ENCODE results near the gene CPNE7. TPM values are rescaled to one million over a fixed set of nuclear protein-coding genes. Genes with fewer than 3 reads are reported as not detected.

Gene CPNE7
- total and polyA plus RNA-seq, 9 of the 15 experiments (the other 6 are each of a cell fraction or from before 2014, with no cell fraction given), result 0.30 to 73.4 (median 32.7) TPM

DNA sequence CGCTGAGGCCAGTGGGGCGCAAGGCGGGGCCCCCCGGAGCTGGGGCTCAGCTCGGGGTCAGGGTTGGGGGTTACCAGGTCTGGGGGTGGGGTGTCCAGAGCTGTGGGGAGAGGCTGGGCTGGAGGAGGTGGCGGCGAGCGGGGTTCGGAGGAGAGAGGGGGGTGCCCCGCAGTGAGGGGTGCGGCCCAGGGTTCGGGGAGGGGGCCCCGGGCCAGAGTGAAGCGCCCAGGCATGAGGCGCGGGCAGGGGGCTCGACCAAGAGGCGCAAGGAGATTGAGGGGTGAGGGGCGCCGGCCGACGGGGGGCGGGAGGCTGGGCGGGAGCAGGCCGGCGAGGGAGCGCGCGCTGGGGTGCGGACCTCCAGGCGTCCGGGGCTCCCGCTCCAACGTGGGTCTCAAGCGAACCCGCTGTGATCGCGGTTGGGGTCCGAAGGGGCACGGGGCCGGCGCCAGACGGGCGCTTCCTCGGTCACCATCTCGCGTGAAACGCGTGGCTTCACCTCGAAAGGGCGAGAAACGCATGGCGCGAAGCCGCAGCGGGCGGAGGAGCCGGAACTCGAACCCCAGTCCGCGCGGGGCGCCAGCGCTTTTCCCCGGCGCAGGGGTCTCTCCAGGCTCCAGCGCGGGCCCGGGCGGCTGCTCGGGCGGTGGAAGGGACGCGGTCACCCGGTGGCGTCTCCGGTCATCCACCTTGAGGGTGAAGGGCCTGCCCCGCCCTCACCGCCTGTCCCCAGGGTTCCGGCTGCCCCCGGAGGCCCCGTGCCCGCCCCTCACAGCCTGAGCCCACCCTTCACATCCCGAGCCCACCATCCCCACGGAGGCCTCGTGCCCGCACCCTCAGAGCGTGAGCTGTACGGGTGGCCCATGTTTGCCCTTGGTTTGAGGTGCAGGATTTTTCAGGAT, 846 bp downstream of the CPNE7 start (continued):
- TF ChIP-seq, protein P1, sequence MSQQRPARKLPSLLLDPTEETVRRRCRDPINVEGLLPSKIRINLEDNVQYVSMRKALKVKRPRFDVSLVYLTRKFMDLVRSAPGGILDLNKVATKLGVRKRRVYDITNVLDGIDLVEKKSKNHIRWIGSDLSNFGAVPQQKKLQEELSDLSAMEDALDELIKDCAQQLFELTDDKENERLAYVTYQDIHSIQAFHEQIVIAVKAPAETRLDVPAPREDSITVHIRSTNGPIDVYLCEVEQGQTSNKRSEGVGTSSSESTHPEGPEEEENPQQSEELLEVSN (IDR thresholded peaks at IDR 0.05; ENCODE audit: borderline replicate concordance in 1 of 2, extremely low read depth in 1 of 2, insufficient read depth in 1 of 2, insufficient read length in 1 of 2, low read depth in 1 of 2, low read length in 1 of 2, poor library complexity in 1 of 2, severe bottlenecking in 1 of 2), result peak; percentile 66 to 74
- no peak for TF ChIP-seq MBD2 (IDR thresholded peaks at IDR 0.05; ENCODE audit: borderline replicate concordance, low read depth)
- TF ChIP-seq, protein P2, sequence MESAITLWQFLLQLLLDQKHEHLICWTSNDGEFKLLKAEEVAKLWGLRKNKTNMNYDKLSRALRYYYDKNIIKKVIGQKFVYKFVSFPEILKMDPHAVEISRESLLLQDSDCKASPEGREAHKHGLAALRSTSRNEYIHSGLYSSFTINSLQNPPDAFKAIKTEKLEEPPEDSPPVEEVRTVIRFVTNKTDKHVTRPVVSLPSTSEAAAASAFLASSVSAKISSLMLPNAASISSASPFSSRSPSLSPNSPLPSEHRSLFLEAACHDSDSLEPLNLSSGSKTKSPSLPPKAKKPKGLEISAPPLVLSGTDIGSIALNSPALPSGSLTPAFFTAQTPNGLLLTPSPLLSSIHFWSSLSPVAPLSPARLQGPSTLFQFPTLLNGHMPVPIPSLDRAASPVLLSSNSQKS (CRISPR knock-in tag; IDR thresholded peaks at IDR 0.05), result no peak
- no peak for TF ChIP-seq LCOR (CRISPR knock-in tag; IDR thresholded peaks at IDR 0.05)
- TF ChIP-seq, protein P3, sequence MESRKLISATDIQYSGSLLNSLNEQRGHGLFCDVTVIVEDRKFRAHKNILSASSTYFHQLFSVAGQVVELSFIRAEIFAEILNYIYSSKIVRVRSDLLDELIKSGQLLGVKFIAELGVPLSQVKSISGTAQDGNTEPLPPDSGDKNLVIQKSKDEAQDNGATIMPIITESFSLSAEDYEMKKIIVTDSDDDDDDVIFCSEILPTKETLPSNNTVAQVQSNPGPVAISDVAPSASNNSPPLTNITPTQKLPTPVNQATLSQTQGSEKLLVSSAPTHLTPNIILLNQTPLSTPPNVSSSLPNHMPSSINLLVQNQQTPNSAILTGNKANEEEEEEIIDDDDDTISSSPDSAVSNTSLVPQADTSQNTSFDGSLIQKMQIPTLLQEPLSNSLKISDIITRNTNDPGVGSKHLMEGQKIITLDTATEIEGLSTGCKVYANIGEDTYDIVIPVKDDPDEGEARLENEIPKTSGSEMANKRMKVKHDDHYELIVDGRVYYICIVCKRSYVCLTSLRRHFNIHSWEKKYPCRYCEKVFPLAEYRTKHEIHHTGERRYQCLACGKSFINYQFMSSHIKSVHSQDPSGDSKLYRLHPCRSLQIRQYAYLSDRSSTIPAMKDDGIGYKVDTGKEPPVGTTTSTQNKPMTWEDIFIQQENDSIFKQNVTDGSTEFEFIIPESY (CRISPR knock-in tag; IDR thresholded peaks at IDR 0.05), result peak; percentile 95
- no peak for TF ChIP-seq TAF9B (IDR thresholded peaks at IDR 0.05; ENCODE audit: partially characterized antibody)
- TF ChIP-seq, protein P4, sequence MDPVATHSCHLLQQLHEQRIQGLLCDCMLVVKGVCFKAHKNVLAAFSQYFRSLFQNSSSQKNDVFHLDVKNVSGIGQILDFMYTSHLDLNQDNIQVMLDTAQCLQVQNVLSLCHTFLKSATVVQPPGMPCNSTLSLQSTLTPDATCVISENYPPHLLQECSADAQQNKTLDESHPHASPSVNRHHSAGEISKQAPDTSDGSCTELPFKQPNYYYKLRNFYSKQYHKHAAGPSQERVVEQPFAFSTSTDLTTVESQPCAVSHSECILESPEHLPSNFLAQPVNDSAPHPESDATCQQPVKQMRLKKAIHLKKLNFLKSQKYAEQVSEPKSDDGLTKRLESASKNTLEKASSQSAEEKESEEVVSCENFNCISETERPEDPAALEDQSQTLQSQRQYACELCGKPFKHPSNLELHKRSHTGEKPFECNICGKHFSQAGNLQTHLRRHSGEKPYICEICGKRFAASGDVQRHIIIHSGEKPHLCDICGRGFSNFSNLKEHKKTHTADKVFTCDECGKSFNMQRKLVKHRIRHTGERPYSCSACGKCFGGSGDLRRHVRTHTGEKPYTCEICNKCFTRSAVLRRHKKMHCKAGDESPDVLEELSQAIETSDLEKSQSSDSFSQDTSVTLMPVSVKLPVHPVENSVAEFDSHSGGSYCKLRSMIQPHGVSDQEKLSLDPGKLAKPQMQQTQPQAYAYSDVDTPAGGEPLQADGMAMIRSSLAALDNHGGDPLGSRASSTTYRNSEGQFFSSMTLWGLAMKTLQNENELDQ (CRISPR knock-in tag; IDR thresholded peaks at IDR 0.05; ENCODE audit: borderline replicate concordance), result no peak
- peak; percentile 76 for TF ChIP-seq PCBP1 (IDR thresholded peaks at IDR 0.05; ENCODE audit: low read depth, low read length, poor library complexity, severe bottlenecking)
- no peak for TF ChIP-seq TAL1 (IDR thresholded peaks at IDR 0.05)
- no peak for TF ChIP-seq PTRF (tag; IDR thresholded peaks at IDR 0.05)
- TF ChIP-seq, protein P5, sequence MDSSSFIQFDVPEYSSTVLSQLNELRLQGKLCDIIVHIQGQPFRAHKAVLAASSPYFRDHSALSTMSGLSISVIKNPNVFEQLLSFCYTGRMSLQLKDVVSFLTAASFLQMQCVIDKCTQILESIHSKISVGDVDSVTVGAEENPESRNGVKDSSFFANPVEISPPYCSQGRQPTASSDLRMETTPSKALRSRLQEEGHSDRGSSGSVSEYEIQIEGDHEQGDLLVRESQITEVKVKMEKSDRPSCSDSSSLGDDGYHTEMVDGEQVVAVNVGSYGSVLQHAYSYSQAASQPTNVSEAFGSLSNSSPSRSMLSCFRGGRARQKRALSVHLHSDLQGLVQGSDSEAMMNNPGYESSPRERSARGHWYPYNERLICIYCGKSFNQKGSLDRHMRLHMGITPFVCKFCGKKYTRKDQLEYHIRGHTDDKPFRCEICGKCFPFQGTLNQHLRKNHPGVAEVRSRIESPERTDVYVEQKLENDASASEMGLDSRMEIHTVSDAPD (CRISPR knock-in tag; IDR thresholded peaks at IDR 0.05), result no peak
- TF ChIP-seq, protein P6, sequence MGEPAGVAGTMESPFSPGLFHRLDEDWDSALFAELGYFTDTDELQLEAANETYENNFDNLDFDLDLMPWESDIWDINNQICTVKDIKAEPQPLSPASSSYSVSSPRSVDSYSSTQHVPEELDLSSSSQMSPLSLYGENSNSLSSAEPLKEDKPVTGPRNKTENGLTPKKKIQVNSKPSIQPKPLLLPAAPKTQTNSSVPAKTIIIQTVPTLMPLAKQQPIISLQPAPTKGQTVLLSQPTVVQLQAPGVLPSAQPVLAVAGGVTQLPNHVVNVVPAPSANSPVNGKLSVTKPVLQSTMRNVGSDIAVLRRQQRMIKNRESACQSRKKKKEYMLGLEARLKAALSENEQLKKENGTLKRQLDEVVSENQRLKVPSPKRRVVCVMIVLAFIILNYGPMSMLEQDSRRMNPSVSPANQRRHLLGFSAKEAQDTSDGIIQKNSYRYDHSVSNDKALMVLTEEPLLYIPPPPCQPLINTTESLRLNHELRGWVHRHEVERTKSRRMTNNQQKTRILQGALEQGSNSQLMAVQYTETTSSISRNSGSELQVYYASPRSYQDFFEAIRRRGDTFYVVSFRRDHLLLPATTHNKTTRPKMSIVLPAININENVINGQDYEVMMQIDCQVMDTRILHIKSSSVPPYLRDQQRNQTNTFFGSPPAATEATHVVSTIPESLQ (CRISPR knock-in tag; IDR thresholded peaks at IDR 0.05), result no peak

Data from K562 (cell line).